H1 (cell line): ENCODE measurements around the gene MRPS2. TPM values are rescaled to one million over a fixed set of nuclear protein-coding genes. Genes with fewer than 3 reads are reported as not detected.

Source experiments
- CTCF ChIA-PET: fragments of 300-600 bp; sonication (Branson Sonifier 250); formaldehyde crosslinking; loops from one replicate; lab custom pipeline; 2021; ENCODE audit not compliant: partially characterized antibody; lab: Charles Lee
- POLR2A ChIA-PET: fragments of 300-600 bp; sonication (Branson Sonifier 250); formaldehyde crosslinking; loops from one replicate; lab custom pipeline; 2021; ENCODE audit warnings: inconsistent platforms; ENCODE audit not compliant: partially characterized antibody; lab: Charles Lee
- DNase-seq, 2 experiments: peaks; one replicate each; pipeline versions ENCODE4 v3.0.0 to v3.0.0-alpha.2; 2010 to 2022; ENCODE audit warnings: low spot score in 2 of 2, low read depth in 1 of 2, mixed read lengths in 1 of 2
- FAIRE-seq: peaks from 2 replicates; lab custom pipeline; 2011; peaks lifted over from hg19 to GRCh38; lab: Jason Lieb, UNC
- H2AFZ ChIP-seq: 2 replicates; pipeline ENCODE4 v1.8.1; 2012; ENCODE audit warnings: low read length, inconsistent platforms
- H2AK5ac ChIP-seq: 2 replicates; pipeline ENCODE4 v1.6.1; 2013; ENCODE audit warnings: low read depth, low read length
- H2BK120ac ChIP-seq: replicated peaks from 2 replicates; pipeline ENCODE3; 2013; ENCODE audit warnings: low read depth, low read length, inconsistent platforms
- H2BK12ac ChIP-seq: 2 replicates; pipeline ENCODE4 v1.6.1; 2013; ENCODE audit warnings: low read depth, low read length
- H2BK15ac ChIP-seq: 2 replicates; pipeline ENCODE4 v1.6.1; 2013; ENCODE audit warnings: low read length
- H2BK20ac ChIP-seq: 2 replicates; pipeline ENCODE4 v1.6.1; 2013; ENCODE audit warnings: low read length
- H2BK5ac ChIP-seq: 2 replicates; pipeline ENCODE4 v1.6.1; 2013; ENCODE audit warnings: low read depth, low read length
- H3K14ac ChIP-seq: 2 replicates; pipeline ENCODE4 v1.6.1; 2013; ENCODE audit warnings: inconsistent platforms; ENCODE audit not compliant: insufficient read length
- H3K18ac ChIP-seq: 2 replicates; pipeline ENCODE4 v1.6.1; 2013; ENCODE audit warnings: low read length; ENCODE audit errors: extremely low read depth
- H3K23ac ChIP-seq: 2 replicates; pipeline ENCODE4 v1.6.1; 2013; ENCODE audit warnings: inconsistent platforms; ENCODE audit not compliant: insufficient read length
- H3K23me2 ChIP-seq: 2 replicates; pipeline ENCODE4 v1.6.1; 2013; ENCODE audit warnings: low read depth, low read length
- H3K27ac ChIP-seq: 2 replicates; pipeline ENCODE4 v1.6.1; 2011; ENCODE audit warnings: low read depth, low read length, inconsistent platforms
- H3K27me3 ChIP-seq, 4 experiments: replicated peaks in 1 of 4; 1 replicate in 1 of 4; 2 replicates in 3 of 4; pipeline versions ENCODE4 v1.6.1 to v1.8.1; 2011 to 2013; ENCODE audit warnings: low read length in 3 of 4, mild to moderate bottlenecking in 3 of 4, inconsistent platforms in 2 of 4, mixed read lengths in 2 of 4, moderate library complexity in 1 of 4; ENCODE audit not compliant: control insufficient read depth in 3 of 4, insufficient read depth in 3 of 4; ENCODE audit errors: extremely low read depth in 1 of 4
- H3K36me3 ChIP-seq, 4 experiments: 2 replicates each; pipeline versions ENCODE4 v1.6.1 to v1.8.1; 2011 to 2013; ENCODE audit warnings: mild to moderate bottlenecking in 4 of 4, low read length in 3 of 4, moderate library complexity in 2 of 4, control low read depth in 1 of 4, inconsistent platforms in 1 of 4; ENCODE audit not compliant: insufficient read depth in 4 of 4, control insufficient read depth in 2 of 4
- H3K4ac ChIP-seq: replicated peaks from 2 replicates; pipeline ENCODE3; 2013; ENCODE audit warnings: low read length, low read depth, mixed read lengths, inconsistent platforms; ENCODE audit not compliant: insufficient read length
- H3K4me1 ChIP-seq, 4 experiments: replicated peaks in 1 of 4; 1 replicate in 1 of 4; 2 replicates in 3 of 4; pipeline versions ENCODE4 v1.6.1 to v1.8.1; 2011 to 2013; ENCODE audit warnings: low read length in 3 of 4, inconsistent platforms in 2 of 4, mixed read lengths in 1 of 4; ENCODE audit not compliant: insufficient read depth in 4 of 4, control insufficient read depth in 3 of 4
- H3K4me2 ChIP-seq, 2 experiments: 2 replicates each; pipeline versions ENCODE4 v1.6.1 to v1.8.1; 2011 to 2013; ENCODE audit warnings: low read depth in 2 of 2, low read length in 2 of 2, control low read depth in 1 of 2, inconsistent platforms in 1 of 2, mild to moderate bottlenecking in 1 of 2; ENCODE audit not compliant: insufficient read depth in 1 of 2
- H3K4me3 ChIP-seq, 4 experiments: fragments of 200-600, 300-600 bp in 1 of 4; sonication (generic), shearing (Covaris generic), sonication (Bioruptor Twin) in 1 of 4; 2 replicates each; pipeline versions ENCODE4 v1.5.1 to v1.8.1; 2011 to 2016; ENCODE audit warnings: low read length in 4 of 4, low read depth in 3 of 4, control low read depth in 2 of 4, inconsistent platforms in 2 of 4, mild to moderate bottlenecking in 2 of 4, mixed read lengths in 1 of 4, moderate library complexity in 1 of 4; ENCODE audit not compliant: insufficient read depth in 2 of 4; ENCODE audit errors: extremely low read depth in 1 of 4
- H3K56ac ChIP-seq: replicated peaks from 2 replicates; pipeline ENCODE3; 2013; ENCODE audit warnings: low read depth, mild to moderate bottlenecking, mixed read lengths, low read length, inconsistent platforms; ENCODE audit not compliant: insufficient read length
- H3K79me1 ChIP-seq: 2 replicates; pipeline ENCODE4 v1.6.1; 2013; ENCODE audit warnings: low read depth, low read length, control low read depth
- H3K79me2 ChIP-seq, 2 experiments: 2 replicates each; pipeline versions ENCODE4 v1.6.1 to v1.8.1; 2012 to 2013; ENCODE audit warnings: low read length in 2 of 2, mild to moderate bottlenecking in 2 of 2, inconsistent platforms in 1 of 2; ENCODE audit not compliant: insufficient read depth in 2 of 2, control insufficient read depth in 1 of 2
- H3K9ac ChIP-seq, 4 experiments: replicated peaks in 1 of 4; 1 replicate in 1 of 4; 2 replicates in 3 of 4; pipeline versions ENCODE4 v1.6.1 to v1.8.1; 2011 to 2013; ENCODE audit warnings: low read depth in 3 of 4, low read length in 3 of 4, control low read depth in 2 of 4, mild to moderate bottlenecking in 2 of 4, moderate library complexity in 2 of 4, inconsistent platforms in 1 of 4; ENCODE audit errors: extremely low read depth in 1 of 4
- H3K9me3 ChIP-seq, 2 experiments: 2 replicates each; pipeline versions ENCODE4 v1.6.1 to v1.8.1; 2012 to 2013; ENCODE audit warnings: mild to moderate bottlenecking in 2 of 2, moderate library complexity in 2 of 2, control low read depth in 1 of 2, inconsistent platforms in 1 of 2, low read depth in 1 of 2, low read length in 1 of 2, mixed read lengths in 1 of 2; ENCODE audit not compliant: insufficient read depth in 2 of 2
- H4K20me1 ChIP-seq, 2 experiments: replicated peaks in 1 of 2; 2 replicates each; pipeline versions ENCODE3 to v1.8.1; 2011 to 2013; ENCODE audit warnings: inconsistent platforms in 2 of 2, low read length in 2 of 2, mild to moderate bottlenecking in 1 of 2; ENCODE audit not compliant: insufficient read depth in 2 of 2, control insufficient read depth in 1 of 2
- H4K5ac ChIP-seq: 2 replicates; pipeline ENCODE4 v1.6.1; 2013; ENCODE audit warnings: low read length, low read depth, mixed read lengths, inconsistent platforms; ENCODE audit not compliant: insufficient read length
- H4K8ac ChIP-seq: 2 replicates; pipeline ENCODE4 v1.8.0; 2013; ENCODE audit warnings: mild to moderate bottlenecking, moderate library complexity, low read length, inconsistent platforms; ENCODE audit not compliant: insufficient read depth; ENCODE audit errors: extremely low read depth
- H4K91ac ChIP-seq: replicated peaks from 2 replicates; pipeline ENCODE3; 2013; ENCODE audit warnings: low read length, mixed read lengths, inconsistent platforms; ENCODE audit not compliant: insufficient read length
- CBX5 ChIP-seq: fragments of 300-800, 300-1000 bp; sonication (generic); IDR thresholded peaks from 2 replicates; pipeline ENCODE4 v1.7.1; 2016; ENCODE audit warnings: antibody characterized with exemption, low read length, low read depth
- CHD2 ChIP-seq: IDR thresholded peaks from 2 replicates; pipeline ENCODE4 v1.6.1; 2012; ENCODE audit warnings: low read length, improper control_type of control experiment
- CTBP2 ChIP-seq: IDR thresholded peaks from 2 replicates; pipeline ENCODE4 v1.7.0; 2011; ENCODE audit warnings: borderline replicate concordance, mild to moderate bottlenecking, moderate library complexity, mixed read lengths, low read length; ENCODE audit not compliant: insufficient read depth, insufficient read length
- EZH2 ChIP-seq: fragments of 200-600 bp; sonication (generic); IDR thresholded peaks from 2 replicates; pipeline ENCODE4 v1.7.1; 2012; ENCODE audit warnings: low read depth, mild to moderate bottlenecking, moderate library complexity, low read length, inconsistent platforms; ENCODE audit not compliant: severe bottlenecking
- HDAC2 ChIP-seq, 2 experiments: fragments of 300-600 bp in 1 of 2; sonication (generic) in 1 of 2; IDR thresholded peaks; 2 replicates each; pipeline ENCODE4 v1.6.1; 2011 to 2012; ENCODE audit warnings: low read depth in 2 of 2, low read length in 2 of 2, mild to moderate bottlenecking in 2 of 2, moderate library complexity in 2 of 2, borderline replicate concordance in 1 of 2, inconsistent platforms in 1 of 2
- PHF8 ChIP-seq: fragments of 200-600 bp; sonication (generic); conservative IDR thresholded peaks from 2 replicates; pipeline ENCODE4 v1.7.1; 2012; ENCODE audit warnings: low read depth, mild to moderate bottlenecking, inconsistent platforms, low read length, moderate library complexity
- POU5F1 ChIP-seq: IDR thresholded peaks from 2 replicates; pipeline ENCODE4 v1.6.1; 2011; ENCODE audit warnings: low read depth, mild to moderate bottlenecking, low read length, moderate library complexity
- SIN3A ChIP-seq, 2 experiments: IDR thresholded peaks in 1 of 2; conservative IDR thresholded peaks in 1 of 2; 2 replicates each; pipeline ENCODE4 v1.6.1; 2011 to 2012; ENCODE audit warnings: low read length in 2 of 2, improper control_type of control experiment in 1 of 2, low read depth in 1 of 2, mild to moderate bottlenecking in 1 of 2
- SIRT6 ChIP-seq: IDR thresholded peaks from one replicate; pipeline ENCODE4 v1.7.1; 2012; ENCODE audit warnings: low read length, inconsistent platforms
- WGBS, 2 experiments: shearing (Covaris generic) in 1 of 2; methylation state at CpG; one replicate each; pipeline versions ENCODE4 v1.1.6 to v1.1.7; 2013 to 2015; ENCODE audit warnings: low lambda C conversion rate in 2 of 2, mixed read lengths in 2 of 2, inconsistent platforms in 1 of 2, low coverage in 1 of 2, missing lambda C conversion rate in 1 of 2; ENCODE audit not compliant: insufficient replicate concordance in 2 of 2, insufficient coverage in 1 of 2, insufficient read length in 1 of 2; ENCODE audit errors: extremely low coverage in 1 of 2, missing lambda C conversion rate in 1 of 2; 5-methylcytosine and 5-hydroxymethylcytosine counted together
- polyA plus RNA-seq, 7 experiments: library from polyadenylated mRNA; depleted of rRNA in 3 of 7; stranded (reverse) in 5 of 7; unstranded in 2 of 7; fragments of >200 nt in 5 of 7; fragments of 200-250 nt in 2 of 7; gene quantifications; 1 replicate in 5 of 7; 2 replicates in 1 of 7; 4 replicates in 1 of 7; pipeline versions ENCODE4 v1.2.1 to v1.2.3, GENCODE V29; 2011 to 2013; ENCODE audit warnings: missing spikeins in 2 of 7, mixed read lengths in 2 of 7
- total RNA-seq: library from RNA; stranded (reverse); fragmentation: NEBNext Ultra II Directional; extraction: Animal tissue kit (Norgen Biotek cat#: 25700); gene quantifications from 2 replicates; pipeline ENCODE4 v1.2.1, GENCODE V29; 2021

MRPS2 gene
- total and polyA plus RNA-seq, 2 of the 8 experiments (the other 6 are each of a cell fraction or from before 2014, with no cell fraction given): 78.6 to 476 TPM

DNA sequence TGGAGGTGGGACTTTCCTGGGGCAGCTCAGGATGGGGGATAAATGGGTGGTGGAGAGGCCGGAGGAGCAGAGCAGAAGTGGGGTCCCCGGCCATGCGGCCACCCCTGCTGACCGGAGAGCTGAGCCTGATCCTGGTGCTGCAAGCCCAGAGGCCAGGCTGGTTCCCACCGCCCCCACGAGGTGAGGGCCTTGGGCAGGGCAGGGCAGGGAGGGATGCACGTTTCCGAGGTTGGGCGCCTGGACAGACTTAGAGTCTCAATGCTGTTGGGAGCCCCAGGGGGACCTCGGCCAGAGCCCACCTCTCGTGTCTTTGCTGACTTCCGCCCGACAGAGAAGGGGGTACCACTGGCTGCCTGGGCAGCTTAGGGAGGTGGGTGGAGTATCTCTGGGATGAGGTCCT is 51.0 kb downstream of the MRPS2 start:
- FAIRE-seq (no peak), DNase-seq (no peak)
- CTCF ChIA-PET: interaction anchor here (1.5 to 2.1 kb wide), 4 partner anchors 14 to 246 kb away, joined by 4 to 10 read pairs (median 6); no protein-coding TSS in a partner anchor
- Histone ChIP-seq H3K4ac (no peak overlapping the region), H2AFZ (no peak overlapping the region), H3K79me1 (no peaks in the 10 kb centered on the region), H4K20me1 (no peaks in the 10 kb centered on the region), H2BK120ac (no peak overlapping the region), H3K27me3 (no peaks in the 10 kb centered on the region; a peak in 1 of 7 replicates), H3K27ac (no peak overlapping the region), H4K5ac (no peak overlapping the region), H2AK5ac (no peak overlapping the region), H3K36me3 (no peaks in the 10 kb centered on the region), H3K4me3 (no peak overlapping the region), H3K9ac (no peak overlapping the region), H3K14ac (no peak overlapping the region), H3K23me2 (no peaks in the 10 kb centered on the region; the same call in 1 of the 2 replicates), H3K9me3 (no peaks in the 10 kb centered on the region), H3K18ac (no peak overlapping the region), H3K23ac (no peak overlapping the region), H2BK20ac (no peak overlapping the region), H2BK5ac (no peak overlapping the region), H3K4me1 (peaks cover 0 to 3% (median 0%) of the 10 kb centered on the region in 4 experiments; a peak in 2 of 7 replicates), H3K56ac (no peak overlapping the region), H3K4me2 (no peak overlapping the region), H4K8ac (peak overlapping the region; percentile 66; the same call in 1 of the 2 replicates), H3K79me2 (no peaks in the 10 kb centered on the region), H2BK12ac (no peak overlapping the region), H4K91ac (no peak overlapping the region), H2BK15ac (no peak overlapping the region)
- TF ChIP-seq CBX5: no peak
- TF ChIP-seq SIRT6: no peak
- TF ChIP-seq SIN3A (conservative IDR thresholded peaks at IDR 0.05 in 1 of 2, IDR thresholded peaks at IDR 0.05 in 1 of 2; ENCODE audit: low read depth in 1 of 2, low read length in 2 of 2): no peak
- no peak for TF ChIP-seq CTBP2
- TF ChIP-seq EZH2: no peak
- no peak for TF ChIP-seq CHD2
- no peak for TF ChIP-seq PHF8
- no peak for TF ChIP-seq POU5F1
- TF ChIP-seq HDAC2 (IDR thresholded peaks at IDR 0.05; ENCODE audit: borderline replicate concordance in 1 of 2, low read depth in 2 of 2, low read length in 2 of 2): no peak
- POLR2A ChIA-PET: interaction anchor here (1.0 to 1.9 kb wide), 2 partner anchors 34 to 45 kb away, joined by 3 to 5 read pairs; no protein-coding TSS in a partner anchor
- WGBS, 2 experiments: 86% methylated on average over 9 of the region's 13 CpGs; no CpG with 5 or more reads in 1 of the 2 experiments
